Activated CD8-positive, alpha-beta T cell treated with anti-CD3 and anti-CD28 coated beads, Interleukin-2, amount 10 ng/mL, durations not matched to agents 7 days and 5 days (primary cell): Measurements from ENCODE around the gene POU6F2. TPM values are rescaled to one million over a fixed set of nuclear protein-coding genes. Genes with fewer than 3 reads are reported as not detected.
"Not testable (repeated sequence)": the region's sequence is repeated elsewhere in the genome, so short reads cannot be mapped to it uniquely, and the experiment has no call there.

Experiments
- ATAC-seq: fragments of 150-1000 bp; cut with Tn5 transposase; one replicate; pipeline ENCODE4 v1.10.0; 2021; ENCODE audit warnings: moderate library complexity
- CTCF ChIA-PET: fragments of 350-600 bp; sonication (Branson Sonifier 250); formaldehyde crosslinking; loops from one replicate; lab custom pipeline; 2021; ENCODE audit warnings: antibody characterized with exemption; lab: Charles Lee
- POLR2A ChIA-PET: fragments of 350-600 bp; sonication (Branson Sonifier 250); formaldehyde crosslinking; loops from one replicate; lab custom pipeline; 2021; ENCODE audit warnings: antibody characterized with exemption; lab: Charles Lee
- DNase-seq: peaks from one replicate; pipeline ENCODE4 v3.0.0-alpha.2; 2020
- H3K27ac Mint-ChIP-seq: one replicate; pipeline ENCODE4 v1.8.0; 2021; ENCODE audit warnings: mild to moderate bottlenecking, mixed read lengths
- H3K27me3 Mint-ChIP-seq: one replicate; pipeline ENCODE4 v1.8.0; 2021; ENCODE audit warnings: low read depth, mixed read lengths
- H3K36me3 Mint-ChIP-seq: one replicate; pipeline ENCODE4 v1.8.0; 2021; ENCODE audit warnings: low read depth, mixed read lengths
- H3K4me1 Mint-ChIP-seq: one replicate; pipeline ENCODE4 v1.8.0; 2021; ENCODE audit warnings: low read depth, mixed read lengths
- H3K4me3 Mint-ChIP-seq: one replicate; pipeline ENCODE4 v1.8.0; 2021; ENCODE audit warnings: mild to moderate bottlenecking, mixed read lengths
- H3K9me3 Mint-ChIP-seq: one replicate; pipeline ENCODE4 v1.8.0; 2022; ENCODE audit warnings: mixed read lengths; ENCODE audit not compliant: insufficient read depth
- total RNA-seq, 2 experiments: library from RNA; stranded (reverse); gene quantifications; one replicate each; pipeline ENCODE4 v1.2.3, GENCODE V29; 2021

Gene POU6F2
- total RNA-seq, 2 experiments from 2014 or later, result not detected

DNA sequence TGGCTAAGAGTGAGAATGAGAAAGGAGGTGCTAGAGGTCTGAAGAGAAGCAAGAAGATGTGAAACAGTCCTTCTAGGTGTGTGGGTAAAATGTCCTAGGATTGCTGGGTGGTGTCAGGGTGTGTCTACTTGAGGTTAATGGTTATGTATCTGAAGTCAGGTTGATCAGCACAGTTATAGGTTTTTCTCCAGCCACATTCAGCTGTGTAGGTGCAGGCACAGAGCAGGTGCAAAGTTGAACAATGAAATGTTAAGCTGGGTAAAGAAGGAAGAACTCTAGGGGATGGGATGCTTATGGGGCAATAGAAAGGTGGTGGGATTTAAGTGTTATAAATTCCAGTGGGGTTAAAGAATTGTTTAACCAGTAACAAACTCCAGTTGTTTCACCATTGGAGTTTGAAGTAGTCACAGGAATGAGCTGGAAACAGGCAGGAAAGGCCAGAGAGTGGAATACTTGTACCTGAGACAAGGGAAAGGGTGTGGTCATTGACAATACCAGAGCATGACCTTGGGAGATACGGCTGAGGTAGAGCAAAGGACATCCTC is 388.1 kb downstream of the POU6F2 start:
- no peak for ATAC-seq
- ChIA-PET CTCF (no interaction called here), POLR2A (no interaction called here)
- H3K27ac Mint-ChIP-seq, result no peak overlapping the region
- no peaks in the 10 kb centered on the region for H3K9me3 Mint-ChIP-seq
- no peak overlapping the region for H3K4me3 Mint-ChIP-seq
- no peaks in the 10 kb centered on the region for H3K4me1 Mint-ChIP-seq
- no peak for DNase-seq
- H3K36me3 Mint-ChIP-seq, result no peaks in the 10 kb centered on the region
- H3K27me3 Mint-ChIP-seq, result peaks cover 7% of the 10 kb centered on the region

DNA sequence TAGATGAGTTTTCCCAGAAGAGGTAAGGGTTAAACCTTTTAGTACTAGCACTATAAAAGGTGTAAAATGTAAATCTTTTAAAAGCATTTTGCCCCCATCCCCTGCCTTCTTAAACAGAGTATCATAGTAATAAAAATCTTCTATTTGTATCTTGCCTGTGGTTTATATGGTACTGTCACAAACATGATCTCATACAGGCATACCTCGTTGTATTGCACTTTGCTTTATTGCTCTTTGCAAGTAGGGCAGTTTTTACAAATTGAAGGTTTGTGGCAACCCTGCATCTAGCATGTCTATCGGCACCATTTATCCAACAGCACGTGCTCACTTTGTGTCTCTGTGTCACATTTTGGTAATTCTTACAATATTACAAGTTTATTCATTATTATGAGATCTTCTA is 389.7 kb downstream of the POU6F2 start:
- Mint-ChIP-seq H3K27ac (no peak overlapping the region), H3K27me3 (peaks cover 7% of the 10 kb centered on the region), H3K36me3 (no peaks in the 10 kb centered on the region), H3K9me3 (no peaks in the 10 kb centered on the region), H3K4me1 (no peaks in the 10 kb centered on the region), H3K4me3 (no peak overlapping the region)
- ATAC-seq (no peak), DNase-seq (no peak)
- ChIA-PET CTCF (no interaction called here), POLR2A (no interaction called here)

DNA sequence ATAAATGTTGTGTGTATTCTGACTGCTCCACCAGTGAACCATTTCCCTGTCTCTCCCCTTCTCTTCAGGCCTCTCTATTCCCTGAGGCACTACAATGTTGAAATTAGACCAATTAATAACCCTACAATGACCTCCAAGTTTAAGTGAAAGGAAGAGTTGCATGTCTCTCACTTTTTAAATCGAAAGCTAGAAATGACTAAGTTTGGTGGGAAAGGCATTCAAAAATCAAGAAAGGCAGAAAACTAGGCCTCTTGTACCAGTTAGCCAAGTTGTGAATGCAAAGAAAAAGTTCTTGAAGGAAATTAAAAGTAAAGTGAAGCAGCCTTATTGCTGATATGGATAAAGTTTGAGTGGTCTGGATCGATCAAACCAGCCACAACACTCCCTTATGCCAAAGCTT is 390.2 kb downstream of the POU6F2 start:
- H3K9me3 Mint-ChIP-seq, result no peaks in the 10 kb centered on the region
- no peaks in the 10 kb centered on the region for H3K4me1 Mint-ChIP-seq
- ATAC-seq (no peak), DNase-seq (no peak)
- no peak overlapping the region for H3K27ac Mint-ChIP-seq
- H3K27me3 Mint-ChIP-seq, result peaks cover 7% of the 10 kb centered on the region
- H3K4me3 Mint-ChIP-seq, result no peak overlapping the region
- POLR2A ChIA-PET, result no interaction called here
- no peaks in the 10 kb centered on the region for H3K36me3 Mint-ChIP-seq
- CTCF ChIA-PET, result no interaction called here

DNA sequence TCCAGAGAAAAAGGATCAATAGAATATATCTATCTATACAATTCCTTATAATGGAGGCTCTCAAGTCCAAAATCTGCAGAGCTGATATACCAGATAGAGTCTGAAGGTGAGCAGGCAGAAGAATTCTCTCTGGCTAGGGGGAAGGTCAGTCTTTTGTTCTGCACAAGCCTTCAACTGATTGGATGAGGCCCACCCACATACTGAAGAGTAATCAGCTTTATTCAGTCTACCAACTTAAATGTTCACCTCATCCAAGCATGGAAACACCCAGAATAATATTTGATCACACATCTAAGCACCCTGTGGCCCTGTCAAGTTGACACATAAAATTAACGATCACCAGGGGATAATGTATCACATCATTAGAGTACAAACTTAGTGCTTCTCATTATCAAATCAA is 394.7 kb downstream of the POU6F2 start:
- POLR2A ChIA-PET, result no interaction called here
- H3K27me3 Mint-ChIP-seq, result peaks cover 3% of the 10 kb centered on the region
- ATAC-seq, result no peak

DNA sequence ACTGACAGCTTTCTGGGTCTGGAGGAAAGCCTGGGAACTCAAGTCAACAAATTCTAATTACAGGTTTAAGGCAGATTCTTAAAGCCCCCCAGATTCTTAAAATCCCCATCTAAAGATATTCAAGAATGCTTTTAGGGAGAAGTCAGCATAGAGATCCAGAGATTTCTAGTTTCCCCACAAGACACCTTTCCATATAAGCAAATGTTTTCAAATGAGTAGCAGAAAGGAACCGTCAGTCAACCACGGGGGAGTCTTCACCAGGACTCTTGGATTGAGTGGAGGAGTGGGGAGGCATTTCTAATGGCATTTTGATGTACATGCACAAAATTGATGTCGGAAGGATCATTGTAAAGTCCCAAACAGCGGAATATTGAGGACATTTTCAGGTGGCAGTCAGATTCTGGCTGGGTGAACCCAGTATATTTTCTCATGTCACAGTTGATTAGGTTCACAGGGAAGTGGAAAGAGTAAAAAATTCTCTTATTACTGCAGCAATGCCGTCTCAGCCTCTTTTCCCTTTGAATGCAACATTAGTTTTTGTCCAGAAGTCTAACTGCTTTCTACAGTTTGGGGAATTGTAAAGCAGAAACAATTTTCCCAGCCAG is 396.8 kb downstream of the POU6F2 start:
- no peaks in the 10 kb centered on the region for H3K36me3 Mint-ChIP-seq
- no peak overlapping the region for H3K4me3 Mint-ChIP-seq
- ChIA-PET POLR2A (no interaction called here), CTCF (no interaction called here)
- H3K27me3 Mint-ChIP-seq, result peaks cover 2% of the 10 kb centered on the region
- H3K4me1 Mint-ChIP-seq, result no peaks in the 10 kb centered on the region
- no peak overlapping the region for H3K27ac Mint-ChIP-seq
- H3K9me3 Mint-ChIP-seq, result no peaks in the 10 kb centered on the region
- ATAC-seq, result no peak
- DNase-seq, result no peak

More for the DNA sequence above, 394.7 kb downstream of the POU6F2 start:
- DNase-seq, result no peak
- no peak overlapping the region for H3K4me3 Mint-ChIP-seq
- no peaks in the 10 kb centered on the region for H3K4me1 Mint-ChIP-seq
- CTCF ChIA-PET, result no interaction called here
- H3K9me3 Mint-ChIP-seq, result no peaks in the 10 kb centered on the region
- H3K36me3 Mint-ChIP-seq, result no peaks in the 10 kb centered on the region
- no peak overlapping the region for H3K27ac Mint-ChIP-seq

DNA sequence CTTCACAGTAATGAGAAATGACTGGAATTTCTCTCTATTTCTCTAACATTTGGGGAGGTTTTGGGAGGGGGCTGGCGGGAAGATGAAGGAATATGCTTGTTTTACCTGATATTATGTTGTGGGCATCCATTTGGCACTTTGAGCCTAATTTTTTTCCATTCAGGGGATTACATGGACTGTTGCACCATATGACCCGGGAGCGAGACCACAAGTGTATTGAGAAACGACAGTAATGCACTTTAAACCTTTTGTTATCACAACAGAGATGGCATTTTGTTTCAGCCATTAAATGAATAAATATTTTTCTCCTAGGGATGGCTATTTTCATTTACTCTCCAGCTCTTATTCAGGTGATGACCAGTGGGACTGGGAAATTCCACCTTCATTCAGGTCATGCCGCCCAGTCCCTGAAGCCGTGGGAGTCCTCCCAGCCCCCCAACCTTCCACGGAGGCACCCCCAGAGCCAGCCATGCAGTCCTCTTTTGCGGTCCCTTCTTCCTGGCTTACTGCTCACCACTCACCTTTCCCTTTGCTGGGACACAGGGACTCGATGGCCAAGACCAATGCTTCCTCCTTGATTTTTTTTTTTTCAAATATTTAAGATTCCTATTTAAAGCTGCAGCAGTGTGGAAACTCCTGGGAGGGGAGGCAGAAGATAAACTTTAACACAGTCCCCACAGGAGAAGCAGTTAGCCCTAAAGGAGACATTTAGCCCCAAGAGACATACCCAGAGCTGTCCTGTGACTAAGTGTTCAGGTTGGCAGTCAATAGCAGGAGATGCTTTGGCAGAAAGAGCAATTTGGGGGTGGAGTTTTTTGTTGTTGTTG is 397.6 kb downstream of the POU6F2 start:
- Mint-ChIP-seq H3K36me3 (no peaks in the 10 kb centered on the region), H3K4me1 (no peaks in the 10 kb centered on the region), H3K27me3 (peaks cover 2% of the 10 kb centered on the region), H3K9me3 (no peaks in the 10 kb centered on the region), H3K4me3 (no peak overlapping the region), H3K27ac (no peak overlapping the region)
- POLR2A ChIA-PET, result no interaction called here
- no peak for ATAC-seq
- no peak for DNase-seq
- CTCF ChIA-PET, result no interaction called here

DNA sequence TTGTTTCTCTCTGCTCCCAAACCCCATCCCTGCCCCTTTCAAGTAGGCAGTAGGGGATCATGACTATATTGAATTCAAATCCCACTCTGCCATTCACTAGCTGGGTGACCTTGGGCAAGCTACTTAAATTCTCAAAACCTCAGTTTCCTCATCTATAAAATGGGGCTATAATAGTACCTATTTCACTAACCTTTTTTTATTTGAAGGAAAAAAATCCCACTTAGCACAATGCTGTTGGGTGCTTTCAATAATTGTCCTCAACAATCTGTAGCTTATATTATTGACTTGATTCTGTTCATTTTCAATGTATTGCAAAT is 398.1 kb downstream of the POU6F2 start:
- no peak overlapping the region for H3K4me3 Mint-ChIP-seq
- H3K27me3 Mint-ChIP-seq, result peaks cover 2% of the 10 kb centered on the region
- ChIA-PET POLR2A (no interaction called here), CTCF (no interaction called here)
- H3K4me1 Mint-ChIP-seq, result no peaks in the 10 kb centered on the region
- ATAC-seq (no peak), DNase-seq (no peak)
- no peaks in the 10 kb centered on the region for H3K9me3 Mint-ChIP-seq
- H3K27ac Mint-ChIP-seq, result no peak overlapping the region
- no peaks in the 10 kb centered on the region for H3K36me3 Mint-ChIP-seq

DNA sequence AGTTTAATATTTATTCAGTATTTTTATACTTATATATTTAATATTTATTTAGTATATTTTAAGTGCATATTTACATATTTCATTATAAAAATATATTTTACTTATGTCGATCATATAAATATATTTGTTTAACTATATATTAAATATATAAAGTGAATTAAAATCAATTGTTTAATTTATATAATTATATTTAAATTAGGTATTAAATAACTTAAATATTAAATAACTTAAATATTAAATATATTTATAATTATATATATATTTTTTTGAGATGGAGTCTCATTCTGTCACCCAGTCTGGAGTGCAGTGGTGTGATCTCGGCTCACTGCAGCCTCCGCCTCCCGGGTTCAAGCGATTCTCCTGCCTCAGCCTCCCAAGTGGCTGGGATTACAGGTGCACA is 399.2 kb downstream of the POU6F2 start:
- CTCF ChIA-PET, result not testable (repeated sequence)

DNA sequence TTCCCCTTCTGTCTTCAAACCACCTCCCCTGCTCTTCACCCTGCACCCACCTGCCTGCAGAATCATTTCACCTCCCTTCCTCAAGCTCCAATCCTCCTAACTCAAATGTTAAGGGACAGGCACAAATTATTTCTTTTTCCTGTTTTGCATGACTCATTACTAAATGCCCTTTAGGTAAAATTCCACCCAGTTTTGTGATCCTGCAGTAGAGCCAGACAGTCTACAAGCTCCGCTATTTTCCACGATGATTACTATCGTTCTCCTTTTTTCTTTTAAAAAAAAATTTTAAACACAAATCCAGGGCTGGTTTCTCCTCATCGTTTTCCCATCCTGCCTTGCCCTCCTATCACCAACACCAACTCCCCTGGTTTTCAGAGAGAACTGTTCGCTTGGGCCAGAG is 401.7 kb downstream of the POU6F2 start:
- no peaks in the 10 kb centered on the region for H3K4me1 Mint-ChIP-seq
- H3K27ac Mint-ChIP-seq, result no peak overlapping the region
- peaks cover 4% of the 10 kb centered on the region for H3K27me3 Mint-ChIP-seq
- CTCF ChIA-PET, result no interaction called here
- ATAC-seq (no peak), DNase-seq (no peak)
- no peaks in the 10 kb centered on the region for H3K36me3 Mint-ChIP-seq
- no peak overlapping the region for H3K4me3 Mint-ChIP-seq
- H3K9me3 Mint-ChIP-seq, result no peaks in the 10 kb centered on the region
- POLR2A ChIA-PET, result no interaction called here

More for the DNA sequence above, 399.2 kb downstream of the POU6F2 start:
- H3K4me3 Mint-ChIP-seq, H3K27ac Mint-ChIP-seq, DNase-seq, POLR2A ChIA-PET, H3K27me3 Mint-ChIP-seq, ATAC-seq, H3K4me1 Mint-ChIP-seq, H3K36me3 Mint-ChIP-seq, H3K9me3 Mint-ChIP-seq: not testable (repeated sequence)

DNA sequence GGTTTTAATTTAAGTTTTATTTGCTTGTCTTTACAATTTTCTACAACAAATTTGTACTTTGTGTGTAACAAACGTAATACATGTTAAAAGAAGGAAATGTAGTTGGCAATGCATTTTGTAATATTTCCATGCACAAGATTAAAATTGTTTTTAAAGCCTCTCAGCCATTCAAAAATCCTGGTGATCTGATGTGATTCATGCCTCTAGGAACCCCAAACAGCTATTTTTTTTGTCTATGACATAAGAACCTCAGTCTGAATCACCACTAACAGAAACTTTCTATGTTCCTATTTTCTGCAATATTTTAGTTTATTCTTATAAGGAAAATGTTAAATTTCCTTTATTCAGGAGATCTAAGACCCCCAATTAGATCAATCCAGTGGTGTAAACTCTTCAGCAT is 405.4 kb downstream of the POU6F2 start:
- POLR2A ChIA-PET, result no interaction called here
- Mint-ChIP-seq H3K9me3 (no peaks in the 10 kb centered on the region), H3K27ac (no peak overlapping the region), H3K4me3 (no peak overlapping the region), H3K36me3 (no peaks in the 10 kb centered on the region), H3K4me1 (no peaks in the 10 kb centered on the region), H3K27me3 (peaks cover 4% of the 10 kb centered on the region)
- no peak for ATAC-seq
- CTCF ChIA-PET, result no interaction called here
- no peak for DNase-seq

DNA sequence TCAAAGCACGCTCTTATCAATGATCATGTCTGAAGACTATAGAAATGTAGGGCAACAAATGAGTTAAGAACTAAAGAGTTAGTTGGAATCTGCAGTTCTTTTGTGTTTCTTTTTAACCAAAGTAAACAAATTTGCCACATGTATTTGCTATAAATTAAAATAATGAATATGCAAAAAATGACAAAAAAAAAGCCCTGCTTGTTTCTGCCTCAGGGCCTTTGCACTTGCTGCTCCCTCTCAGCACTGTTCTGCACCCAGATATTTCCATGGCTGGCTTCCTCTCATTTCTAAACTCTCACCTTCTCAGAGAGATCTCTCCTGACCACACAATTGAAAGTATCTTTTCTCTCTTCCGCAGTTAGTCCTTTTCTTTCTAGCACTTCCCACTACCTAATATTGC is 406.7 kb downstream of the POU6F2 start:
- no peaks in the 10 kb centered on the region for H3K4me1 Mint-ChIP-seq
- POLR2A ChIA-PET, result no interaction called here
- no peaks in the 10 kb centered on the region for H3K36me3 Mint-ChIP-seq
- no peaks in the 10 kb centered on the region for H3K9me3 Mint-ChIP-seq
- no peak overlapping the region for H3K4me3 Mint-ChIP-seq
- no peak overlapping the region for H3K27ac Mint-ChIP-seq
- no peak for DNase-seq
- no peak for ATAC-seq
- H3K27me3 Mint-ChIP-seq, result peaks cover 4% of the 10 kb centered on the region
- CTCF ChIA-PET, result no interaction called here

DNA sequence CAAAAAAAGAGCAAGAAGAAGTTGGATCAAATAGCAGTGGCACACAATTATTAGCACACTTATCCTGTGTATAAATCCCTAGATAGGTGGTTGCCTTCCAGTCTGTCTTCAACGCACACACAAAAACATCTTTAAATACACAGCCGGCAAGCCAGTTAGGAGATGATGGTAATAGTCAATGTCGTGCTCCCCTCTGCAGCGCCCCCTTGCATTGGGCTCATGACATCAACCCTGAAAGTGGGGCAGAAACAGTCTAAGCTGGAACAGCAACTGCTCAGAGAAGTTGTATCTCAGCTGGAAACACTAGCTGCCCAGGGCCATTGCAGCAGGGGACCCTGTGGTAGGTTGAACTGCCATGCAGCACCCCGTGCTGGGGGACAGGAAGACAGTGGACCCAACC is 409.0 kb downstream of the POU6F2 start:
- DNase-seq, result no peak
- H3K27me3 Mint-ChIP-seq, result peaks cover 10% of the 10 kb centered on the region
- H3K9me3 Mint-ChIP-seq, result no peaks in the 10 kb centered on the region
- no peak overlapping the region for H3K27ac Mint-ChIP-seq
- no peaks in the 10 kb centered on the region for H3K36me3 Mint-ChIP-seq
- H3K4me3 Mint-ChIP-seq, result no peak overlapping the region
- H3K4me1 Mint-ChIP-seq, result no peaks in the 10 kb centered on the region
- POLR2A ChIA-PET, result no interaction called here
- ATAC-seq, result no peak
- CTCF ChIA-PET, result no interaction called here
